HG03039 (cell line): ENCODE results near the gene KCNQ2.

Experiments
- ATAC-seq: cut with Tn5 transposase; IDR thresholded peaks from one replicate; pipeline ENCODE4 v1.9.1; 2021; ENCODE audit warnings: mild to moderate bottlenecking, moderate library complexity; ENCODE audit not compliant: unreplicated experiment

Gene KCNQ2

GRCh38 chr20:63406617-63407245 lies 65.7 kb downstream of the KCNQ2 start:
- no peak for ATAC-seq

GRCh38 chr20:63406011-63406410 lies 66.4 kb downstream of the KCNQ2 start:
- no peak for ATAC-seq

GRCh38 chr20:63405102-63405730 lies 67.2 kb downstream of the KCNQ2 start:
- ATAC-seq = no peak

DNA sequence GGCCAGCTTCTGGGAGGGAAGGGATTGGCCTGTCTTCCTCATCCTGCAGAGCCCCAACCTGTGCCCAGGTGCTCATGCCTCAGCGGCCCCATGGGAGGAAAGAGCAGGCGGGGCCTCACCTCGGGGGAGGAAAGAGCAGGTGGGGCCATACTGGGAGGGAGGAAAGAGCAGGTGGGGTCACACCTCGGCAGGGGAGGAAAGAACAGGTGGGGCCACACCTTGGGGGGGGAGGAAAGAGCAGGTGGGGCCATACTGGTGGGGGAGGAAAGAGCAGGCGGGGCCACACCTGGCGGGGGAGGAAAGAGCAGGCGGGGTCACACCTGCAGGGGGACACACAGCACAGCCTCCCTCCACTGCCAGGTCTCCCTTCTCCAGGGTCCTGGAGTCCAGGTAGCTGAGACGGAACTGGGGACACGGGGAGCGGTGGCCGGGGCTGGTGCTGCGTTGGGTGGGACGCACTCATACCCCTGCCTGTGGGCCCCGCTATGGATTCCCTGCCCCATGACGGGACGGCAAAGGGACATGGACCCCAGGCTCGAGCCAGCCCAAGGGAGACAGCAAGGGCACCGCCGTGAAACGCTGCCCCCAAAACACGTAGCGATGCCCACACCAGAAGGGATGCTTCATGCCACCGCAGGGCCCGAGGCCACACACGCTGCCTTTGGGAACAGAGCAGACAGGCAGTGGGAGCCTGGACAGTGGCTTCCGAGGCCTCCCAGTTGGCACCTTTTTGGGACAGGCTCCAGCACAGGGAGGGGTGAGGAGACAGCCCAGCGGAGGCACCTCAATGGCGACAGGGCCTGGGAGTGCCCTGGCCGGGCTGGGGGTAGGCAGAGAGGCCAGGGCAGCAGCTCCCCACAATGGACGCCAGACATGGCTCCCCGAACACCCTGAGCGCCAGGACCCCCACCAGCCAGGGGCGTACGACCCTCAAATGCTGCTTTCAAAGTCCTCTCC lies 68.0 kb downstream of the KCNQ2 start:
- no peak for ATAC-seq

GRCh38 chr20:63403403-63404105 lies 68.9 kb downstream of the KCNQ2 start:
- ATAC-seq = no peak

DNA sequence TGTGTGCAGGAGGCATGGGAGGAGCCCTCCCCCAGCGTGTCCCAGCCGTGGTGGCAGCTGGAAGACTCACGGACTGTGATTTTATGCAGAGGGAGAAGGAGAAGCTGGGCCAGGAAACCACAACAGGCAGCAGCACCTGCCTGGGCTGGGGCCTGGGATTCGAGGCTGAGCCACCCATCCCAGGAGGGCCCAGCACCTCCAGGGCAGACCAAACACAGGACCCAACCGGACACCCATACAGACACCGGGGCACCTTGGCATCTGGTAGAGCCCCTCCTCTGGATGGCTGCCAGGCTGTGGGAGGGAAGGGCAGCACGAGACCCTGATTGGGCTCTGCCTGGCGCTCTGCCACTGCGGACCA lies 69.6 kb downstream of the KCNQ2 start:
- ATAC-seq = no peak

GRCh38 chr20:63402181-63402859 lies 70.1 kb downstream of the KCNQ2 start:
- ATAC-seq = no peak

DNA sequence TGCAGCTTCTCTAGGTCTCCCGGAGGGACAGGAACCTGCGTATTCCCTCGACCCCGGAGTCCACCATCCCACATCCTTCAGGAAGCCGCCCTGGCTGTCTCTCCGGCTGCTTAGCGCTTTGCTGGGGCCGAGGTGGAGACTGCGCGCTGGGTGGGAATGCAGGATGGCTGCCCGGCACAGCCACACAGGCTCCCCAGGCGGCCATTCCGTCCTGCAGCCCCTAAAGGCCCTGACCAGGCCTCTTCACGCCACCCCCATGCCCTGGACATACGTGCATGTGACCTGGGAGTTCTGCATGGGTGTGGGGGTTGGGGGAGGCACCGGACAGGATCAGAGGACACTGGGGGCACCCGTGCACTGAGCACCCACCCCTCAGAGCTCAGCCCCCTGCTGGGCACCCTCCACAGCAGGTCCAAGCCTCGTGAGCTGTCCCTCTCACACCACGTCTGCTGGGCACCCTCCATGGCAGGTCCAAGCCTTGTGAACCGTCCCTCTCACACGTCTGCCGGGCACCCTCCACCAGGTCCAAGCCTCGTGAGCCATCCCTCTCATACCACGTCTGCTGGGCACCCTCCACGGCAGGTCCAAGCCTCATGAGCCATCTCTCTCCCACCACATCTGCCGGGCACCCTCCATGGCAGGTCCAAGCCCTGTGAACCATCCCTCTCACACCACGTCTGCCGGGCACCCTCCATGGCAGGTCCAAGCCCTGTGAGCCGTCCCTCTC lies 70.9 kb downstream of the KCNQ2 start:
- no peak for ATAC-seq

- ATAC-seq = no peak
Observed at GRCh38 chr20:63400486-63401210, 71.8 kb downstream of the KCNQ2 start.

DNA sequence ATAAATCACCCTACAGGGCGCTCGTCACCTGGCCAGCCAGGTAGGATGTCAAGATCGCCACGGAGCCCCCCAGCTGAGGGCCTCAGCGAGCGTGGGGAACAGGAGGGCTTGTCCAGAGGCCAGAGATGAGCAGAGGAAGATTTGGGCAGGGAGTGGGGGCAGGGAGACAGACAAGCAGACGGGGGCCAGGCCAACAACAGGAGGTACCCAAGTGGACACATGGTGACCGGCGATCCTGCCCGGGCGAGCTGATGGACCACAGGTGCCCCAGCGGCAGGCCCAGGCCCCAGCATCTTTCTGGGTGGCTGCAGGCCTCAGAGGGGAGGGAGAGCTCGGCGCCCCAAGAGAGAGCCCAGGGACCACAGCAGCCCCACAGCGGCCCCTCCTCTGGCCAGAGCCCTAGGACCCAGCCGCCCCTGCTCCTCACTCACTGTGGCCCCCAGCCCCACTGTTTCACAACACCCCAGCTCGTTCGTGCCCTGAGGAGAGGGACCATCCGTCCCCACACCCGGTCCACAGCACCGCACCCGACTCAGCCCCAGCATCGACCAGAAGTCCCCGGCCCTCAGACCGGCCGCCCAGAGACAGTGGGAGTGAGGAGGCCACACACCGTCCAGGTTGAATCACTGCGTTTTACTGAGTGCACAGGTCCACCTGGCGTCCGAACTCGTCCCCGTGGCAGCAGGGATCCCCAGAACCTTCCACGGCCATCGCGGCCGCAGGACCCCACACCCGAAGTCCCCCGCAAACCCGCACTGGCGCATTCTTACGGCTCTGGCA lies 72.7 kb downstream of the KCNQ2 start:
- ATAC-seq = no peak

GRCh38 chr20:63398744-63399514 lies 73.5 kb downstream of the KCNQ2 start:
- ATAC-seq = no peak

DNA sequence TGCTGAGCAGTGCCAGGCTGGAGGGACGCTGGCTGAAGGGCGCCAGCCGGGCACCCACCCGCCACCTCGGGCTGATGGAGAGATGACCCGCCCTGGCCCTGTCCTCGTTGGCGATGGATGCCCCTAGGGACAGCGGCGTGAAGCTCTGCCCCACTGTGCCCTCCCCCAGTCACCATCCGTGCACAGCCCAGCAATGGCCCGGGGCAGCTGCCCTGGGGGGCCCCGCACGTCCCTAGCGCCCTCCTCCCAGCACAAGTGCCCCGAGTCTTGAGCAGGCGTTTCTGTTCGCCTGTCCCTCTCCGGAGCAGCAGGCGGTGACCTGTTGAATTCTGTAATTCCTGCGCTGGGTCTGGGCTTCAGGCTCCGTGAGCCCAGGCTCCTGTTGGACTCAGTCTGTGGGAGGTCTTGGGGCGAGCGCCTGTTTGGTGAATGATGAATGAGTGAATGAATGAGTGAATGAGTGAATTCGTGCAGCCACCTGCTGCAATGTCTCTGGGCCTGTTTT lies 74.5 kb downstream of the KCNQ2 start:
- no peak for ATAC-seq

GRCh38 chr20:63397155-63397843 lies 75.2 kb downstream of the KCNQ2 start:
- ATAC-seq = no peak

DNA sequence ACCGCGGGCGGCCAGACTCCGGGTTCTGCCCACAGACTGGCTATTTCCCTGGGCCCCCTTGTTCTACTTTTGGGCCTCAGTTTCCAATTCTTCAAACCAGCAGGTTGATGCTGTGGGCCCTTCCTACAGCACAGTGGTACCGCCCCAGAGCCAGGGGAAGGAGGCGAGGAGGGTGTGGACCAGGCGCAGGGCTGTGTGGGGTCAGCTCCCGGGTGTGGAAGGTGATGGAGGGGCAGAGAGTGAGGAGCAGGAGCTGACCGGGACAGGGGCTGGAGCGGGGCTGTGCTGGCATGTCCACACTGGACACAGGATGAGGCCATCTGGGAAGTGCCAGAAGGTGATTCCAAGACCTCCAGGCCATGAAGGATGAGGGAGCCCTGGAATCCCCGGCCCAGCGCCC lies 76.2 kb downstream of the KCNQ2 start:
- no peak for ATAC-seq

- no peak for ATAC-seq
Observed at GRCh38 chr20:63395723-63396122, 76.7 kb downstream of the KCNQ2 start.

DNA sequence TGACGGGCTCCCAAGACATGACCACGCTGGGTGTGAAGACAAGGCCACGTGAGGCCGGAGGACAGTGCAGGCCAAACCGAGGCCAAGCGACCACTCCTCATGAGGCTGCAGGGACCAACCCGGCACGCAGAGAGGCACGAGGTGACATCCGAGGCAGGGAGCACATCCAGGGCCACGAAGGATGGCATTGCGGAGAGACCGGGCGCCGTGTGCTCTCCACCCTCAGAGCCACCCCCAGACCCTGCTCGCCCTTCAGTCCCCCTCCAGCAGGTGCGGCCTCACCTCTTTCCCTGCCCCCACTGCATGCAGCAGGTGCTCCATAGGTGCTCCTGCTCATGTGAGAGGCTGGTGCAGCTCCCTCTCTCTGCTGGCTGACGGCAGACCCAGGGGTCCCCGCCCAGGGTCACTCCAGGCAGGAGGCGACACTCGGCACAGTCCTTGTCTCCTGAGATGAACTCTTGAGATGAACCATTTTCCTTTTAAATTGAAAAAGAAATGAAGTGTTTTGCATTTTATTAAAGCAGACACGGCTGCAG lies 77.5 kb downstream of the KCNQ2 start:
- ATAC-seq = no peak
